ENCODE measurements around the gene MKRN3.
"Not testable (repeated sequence)": the region's sequence is repeated elsewhere in the genome, so short reads cannot be mapped to it uniquely, and the experiment has no call there.

Gene MKRN3

DNA sequence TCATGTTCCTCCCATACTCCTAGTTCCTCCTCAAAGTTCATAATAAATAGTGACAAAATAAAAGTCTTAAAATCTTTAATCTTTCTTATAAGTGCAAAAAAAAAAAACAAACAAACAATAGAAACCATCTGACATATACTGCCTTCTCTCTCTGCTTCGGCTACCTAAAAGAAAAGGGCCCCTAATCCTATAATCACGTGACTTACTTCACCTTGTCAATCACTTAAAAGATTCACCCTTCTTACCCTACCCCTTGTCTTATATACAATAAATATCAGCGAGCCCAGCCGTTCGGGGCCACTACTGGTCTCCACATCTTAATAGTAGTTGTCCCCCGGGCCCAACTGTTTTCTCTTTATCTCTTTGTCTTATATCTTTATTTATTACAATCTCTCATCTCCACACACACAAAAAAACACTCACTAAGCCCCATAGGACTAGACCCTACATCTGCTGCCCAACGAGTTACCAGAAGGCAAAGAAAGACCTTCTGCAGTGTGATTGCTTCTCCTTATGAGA is 28.8 kb downstream of the MKRN3 start:
- no peak for DNase-seq

DNA sequence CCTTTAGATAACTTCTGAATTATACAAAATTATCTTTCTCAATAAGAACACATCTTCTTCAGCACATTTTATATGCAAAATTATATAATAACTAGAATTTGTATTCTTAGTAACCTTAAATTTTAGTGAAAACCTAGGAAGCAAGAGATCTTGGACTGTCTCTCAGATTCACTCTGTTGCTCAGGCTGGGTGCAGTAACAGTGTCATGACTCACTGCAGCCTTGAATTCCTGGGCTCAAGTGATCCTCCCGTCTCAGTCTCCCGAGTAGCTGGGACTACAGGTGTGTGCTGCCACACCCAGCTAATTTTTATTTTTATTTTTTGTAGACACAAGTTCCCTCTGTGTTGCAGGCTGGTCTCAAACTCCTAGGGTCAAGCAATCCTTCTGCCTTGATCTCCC is 29.9 kb downstream of the MKRN3 start:
- DNase-seq: no peak

DNA sequence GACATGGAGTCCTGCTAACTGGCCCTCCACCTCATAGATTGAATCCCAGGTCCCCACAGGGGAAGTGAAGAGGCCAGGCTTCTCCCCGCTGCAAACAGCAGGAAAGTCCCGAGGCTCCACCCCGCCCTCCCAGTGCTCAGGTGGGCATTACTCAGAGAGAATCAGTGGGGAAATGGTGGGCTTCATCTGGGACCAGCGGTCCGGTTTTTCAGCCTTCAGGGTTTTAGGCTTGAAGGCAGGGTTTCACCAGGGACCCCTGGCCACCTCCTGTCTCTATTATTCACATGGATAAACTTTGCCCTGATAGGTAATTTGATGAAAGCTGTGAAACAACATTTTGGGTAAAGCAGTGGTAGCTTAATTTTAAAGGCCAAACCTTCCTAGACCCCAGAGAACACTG is 31.3 kb downstream of the MKRN3 start:
- no peak for DNase-seq

DNA sequence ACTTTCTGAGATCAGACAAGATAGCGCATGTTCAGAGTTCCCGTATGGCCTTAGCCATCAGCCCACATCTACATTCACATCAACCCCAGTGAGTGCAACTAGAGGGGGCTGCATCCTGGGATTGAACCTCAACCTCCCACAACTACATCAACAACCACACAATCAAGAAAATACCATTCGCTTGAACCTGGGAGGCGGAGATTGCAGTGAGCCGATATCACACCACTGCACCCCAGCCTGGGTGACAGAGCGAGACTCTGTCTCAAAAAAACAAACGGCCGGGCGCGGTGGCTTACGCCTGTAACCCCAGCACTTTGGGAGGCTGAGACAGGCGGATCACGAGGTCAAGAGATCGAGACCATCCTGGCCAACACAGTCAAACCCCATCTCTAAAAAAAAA is 31.8 kb downstream of the MKRN3 start:
- DNase-seq: not testable (repeated sequence)

DNA sequence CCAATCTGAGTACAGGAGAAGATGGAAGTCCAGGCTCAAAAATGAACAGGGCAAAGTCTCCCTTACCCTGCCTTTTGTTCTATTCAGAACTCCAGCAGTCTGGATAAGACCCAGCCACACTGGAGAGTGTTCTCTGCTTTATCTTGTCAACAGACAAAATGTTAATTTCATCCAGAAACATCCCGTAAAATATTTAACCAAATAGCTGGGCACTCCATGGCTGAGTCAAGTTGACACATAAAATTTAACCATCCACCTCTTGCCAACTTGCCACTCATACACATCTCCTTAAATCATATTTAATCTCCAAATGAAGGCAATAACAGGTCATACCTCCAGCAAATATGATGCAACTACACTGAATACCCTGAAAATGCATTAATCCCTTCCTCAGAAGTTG is 33.6 kb downstream of the MKRN3 start:
- no peak for DNase-seq

DNA sequence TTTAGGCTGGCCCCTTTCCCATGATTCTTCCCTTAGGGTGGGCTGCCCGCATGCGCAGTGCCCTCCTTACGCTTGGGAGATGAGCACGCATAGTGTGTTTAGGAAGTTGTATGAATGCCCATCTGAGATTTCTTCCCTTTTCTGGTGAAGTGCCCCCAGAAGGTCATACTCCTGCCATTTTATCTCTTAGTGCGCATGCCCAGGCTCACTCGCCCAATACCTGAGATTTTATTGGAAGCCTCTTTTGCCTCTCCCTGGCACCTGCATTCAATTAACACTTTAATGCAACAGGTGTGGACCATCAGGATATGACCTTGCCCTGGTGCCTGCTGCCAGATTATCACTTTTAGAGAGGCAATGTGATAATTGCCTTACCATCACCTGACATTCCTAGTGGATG is 36.6 kb downstream of the MKRN3 start:
- DNase-seq: no peak

DNA sequence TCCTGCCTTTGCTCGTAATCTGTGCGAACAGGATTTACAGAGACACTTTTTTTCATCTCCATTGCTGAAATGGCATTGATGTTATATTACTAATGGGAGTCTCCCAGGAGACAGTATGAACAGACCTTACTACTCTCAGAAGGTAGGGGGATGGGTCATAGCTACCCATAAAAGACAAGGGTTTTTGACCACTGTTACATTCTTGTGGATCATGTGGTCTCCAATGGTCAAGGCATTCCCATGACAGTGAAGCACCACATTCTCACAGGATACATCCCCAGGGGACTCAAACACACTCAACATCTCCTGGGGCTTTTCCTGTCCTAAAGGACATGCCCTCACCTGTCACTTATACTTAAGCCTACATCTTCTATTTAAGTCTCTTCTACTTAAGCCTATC is 40.8 kb downstream of the MKRN3 start:
- no peak for DNase-seq

DNA sequence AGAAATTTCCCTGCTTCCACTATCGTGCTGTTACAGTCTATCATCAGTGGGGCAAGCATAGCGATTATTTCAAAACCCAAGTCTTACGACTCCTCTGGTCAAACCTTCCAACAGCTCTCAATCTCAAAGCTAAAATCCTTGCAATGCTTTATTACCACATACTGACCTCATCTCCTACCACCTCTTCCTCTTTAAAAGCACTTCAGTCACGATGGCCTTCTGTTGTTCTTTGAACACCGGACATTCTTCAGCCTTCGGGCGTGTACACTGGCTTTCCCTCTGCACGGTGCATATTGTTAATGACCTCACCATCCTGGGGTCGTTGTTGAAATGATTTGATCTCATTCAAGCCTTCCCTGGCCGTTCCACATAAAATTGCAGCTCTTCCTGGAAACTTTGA is 51.1 kb downstream of the MKRN3 start:
- DNase-seq: peak; percentile 46
